GM23338 (cell line): Measurements from ENCODE around the gene AFAP1. TPM values are rescaled to one million over a fixed set of nuclear protein-coding genes. Genes with fewer than 3 reads are reported as not detected.

Experiments used
- ATAC-seq: fragments of 200-7000 bp; cut with Tn5 transposase; 3 replicates; pipeline ENCODE4 v1.9.1; 2020
- DNase-seq: peaks from one replicate; pipeline ENCODE4 v3.0.0-alpha.2; 2015; ENCODE audit warnings: low spot score
- H2AFZ ChIP-seq: fragments of 200-600 bp; sonication (generic); 2 replicates; pipeline ENCODE4 v1.8.0; 2016; ENCODE audit warnings: antibody characterized with exemption, mild to moderate bottlenecking, moderate library complexity
- H3F3A ChIP-seq: fragments of 200-600 bp; sonication (generic); replicated peaks from 2 replicates; pipeline ENCODE4 v1.8.0; 2017; ENCODE audit warnings: antibody characterized with exemption, mixed run types, low read depth
- H3K27ac ChIP-seq: fragments of 200-600 bp; sonication (generic); 2 replicates; pipeline ENCODE4 v1.6.1; 2016; ENCODE audit warnings: low read depth
- H3K27me3 ChIP-seq: fragments of 200-600 bp; sonication (generic); 2 replicates; pipeline ENCODE4 v1.8.0; 2016; ENCODE audit warnings: mild to moderate bottlenecking, mixed run types, moderate library complexity; ENCODE audit not compliant: insufficient read depth
- H3K36me3 ChIP-seq: fragments of 200-600 bp; sonication (generic); 2 replicates; pipeline ENCODE4 v1.8.0; 2016; ENCODE audit warnings: mild to moderate bottlenecking; ENCODE audit not compliant: insufficient read depth
- H3K4me1 ChIP-seq: fragments of 200-600 bp; sonication (generic); 2 replicates; pipeline ENCODE4 v1.8.0; 2016; ENCODE audit warnings: mild to moderate bottlenecking, moderate library complexity; ENCODE audit not compliant: insufficient read depth
- H3K4me2 ChIP-seq: fragments of 200-600 bp; sonication (generic); 2 replicates; pipeline ENCODE4 v1.7.1; 2017; ENCODE audit warnings: mixed run types
- H3K4me3 ChIP-seq: fragments of 200-600 bp; sonication (generic); 2 replicates; pipeline ENCODE4 v1.6.1; 2016; ENCODE audit warnings: mixed run types
- H3K79me2 ChIP-seq: fragments of 200-600 bp; sonication (generic); replicated peaks from 2 replicates; pipeline ENCODE4 v1.8.0; 2017; ENCODE audit warnings: mild to moderate bottlenecking; ENCODE audit not compliant: insufficient read depth
- H3K9me2 ChIP-seq: fragments of 200-600 bp; sonication (generic); 2 replicates; pipeline ENCODE4 v1.8.0; 2017; ENCODE audit not compliant: insufficient read depth
- H4K20me1 ChIP-seq: fragments of 200-600 bp; sonication (generic); replicated peaks from 2 replicates; pipeline ENCODE4 v1.8.0; 2017; ENCODE audit warnings: mild to moderate bottlenecking; ENCODE audit not compliant: insufficient read depth
- H3K27ac Mint-ChIP-seq: 2 replicates; pipeline ENCODE4 v1.8.0; 2020; ENCODE audit warnings: inconsistent platforms, mild to moderate bottlenecking, moderate library complexity, mixed read lengths
- H3K27me3 Mint-ChIP-seq: 3 replicates; pipeline ENCODE4 v1.8.0; 2022; ENCODE audit warnings: low read depth, mild to moderate bottlenecking, moderate library complexity, mixed read lengths, inconsistent platforms; ENCODE audit not compliant: insufficient read depth, poor library complexity
- H3K36me3 Mint-ChIP-seq: 3 replicates; pipeline ENCODE4 v1.8.0; 2021; ENCODE audit warnings: low read depth, mild to moderate bottlenecking, inconsistent platforms, moderate library complexity, mixed read lengths
- H3K4me1 Mint-ChIP-seq: 3 replicates; pipeline ENCODE4 v1.8.0; 2020; ENCODE audit warnings: mild to moderate bottlenecking, inconsistent platforms, mixed read lengths
- H3K4me3 Mint-ChIP-seq: 3 replicates; pipeline ENCODE4 v1.8.0; 2021; ENCODE audit warnings: moderate library complexity, mild to moderate bottlenecking, inconsistent platforms, mixed read lengths
- H3K9me3 Mint-ChIP-seq: 3 replicates; pipeline ENCODE4 v1.8.0; 2020; ENCODE audit warnings: moderate library complexity, mild to moderate bottlenecking, inconsistent platforms, mixed read lengths
- CREB1 ChIP-seq: fragments of 250-450 bp; sonication (Bioruptor Pico); IDR thresholded peaks from 2 replicates; pipeline ENCODE4 v1.5.0; 2020; ENCODE audit warnings: low read depth, mild to moderate bottlenecking, moderate library complexity
- EZH2 ChIP-seq: fragments of 200-600 bp; sonication (generic); IDR thresholded peaks from one replicate; pipeline ENCODE4 v1.8.0; 2017; ENCODE audit warnings: antibody characterized with exemption, mild to moderate bottlenecking, low read depth; ENCODE audit not compliant: unreplicated experiment
- EZH2phosphoT487 ChIP-seq: fragments of 200-600 bp; sonication (generic); IDR thresholded peaks from one replicate; pipeline ENCODE4 v1.8.1; 2018; ENCODE audit warnings: antibody characterized with exemption; ENCODE audit not compliant: unreplicated experiment
- JUNB ChIP-seq: IDR thresholded peaks from one replicate; pipeline ENCODE4 v1.6.1; 2016; ENCODE audit warnings: antibody characterized with exemption; ENCODE audit not compliant: unreplicated experiment
- NANOG ChIP-seq: IDR thresholded peaks from 2 replicates; pipeline ENCODE4 v1.6.1; 2016; ENCODE audit warnings: antibody characterized with exemption, borderline replicate concordance
- STAT1 ChIP-seq: IDR thresholded peaks from one replicate; pipeline ENCODE4 v1.6.1; 2016; ENCODE audit warnings: antibody characterized with exemption; ENCODE audit not compliant: unreplicated experiment
- ZNF331 ChIP-seq: fragments of 250-450 bp; sonication (Bioruptor Pico); IDR thresholded peaks from 2 replicates; pipeline ENCODE4 v1.5.0; 2020; ENCODE audit warnings: low read depth, mild to moderate bottlenecking, moderate library complexity
- polyA plus RNA-seq: library from polyadenylated mRNA; unstranded; fragments of >200 nt; fragmentation: Nextera tagmentation; extraction: Ambion mirVana; gene quantifications from 2 replicates; pipeline ENCODE4 v1.2.1, GENCODE V29; 2016
- total RNA-seq: library from RNA; depleted of rRNA; stranded (reverse); fragments of >200 nt; shearing (Covaris generic); gene quantifications from 2 replicates; pipeline ENCODE4 v1.2.3, GENCODE V29; 2014
- TF ChIP-seq, protein P1 (sequence below): IDR thresholded peaks from one replicate; pipeline ENCODE4 v1.6.1; 2018; ENCODE audit warnings: antibody characterized with exemption; ENCODE audit not compliant: unreplicated experiment
- TF ChIP-seq, protein P2 (sequence below): IDR thresholded peaks from 2 replicates; pipeline ENCODE4 v1.6.1; 2016; ENCODE audit warnings: antibody characterized with exemption
- TF ChIP-seq, protein P3 (sequence below): fragments of 250-450 bp; sonication (Bioruptor Pico); IDR thresholded peaks from 2 replicates; pipeline ENCODE4 v1.5.0; 2020; ENCODE audit warnings: mild to moderate bottlenecking, moderate library complexity
- TF ChIP-seq, protein P4 (sequence below), 2 experiments: fragments of 200-600 bp in 1 of 2; sonication (generic) in 1 of 2; conservative IDR thresholded peaks; 2 replicates each; pipeline versions ENCODE4 v1.5.1 to v1.6.1; 2016 to 2017; ENCODE audit warnings: antibody characterized with exemption in 2 of 2, low read depth in 2 of 2, mild to moderate bottlenecking in 2 of 2, moderate library complexity in 1 of 2

AFAP1 gene
- total and polyA plus RNA-seq, 2 experiments from 2014 or later: 6.5 to 21.5 TPM

- H3K4me1 ChIP-seq: peaks cover 46% of the 10 kb centered on the region
- H3K36me3 ChIP-seq: no peaks in the 10 kb centered on the region
- no peak overlapping the region for H3K4me2 ChIP-seq
- Mint-ChIP-seq H3K9me3 (no peaks in the 10 kb centered on the region), H3K27ac (no peak overlapping the region), H3K27me3 (peaks cover 2% of the 10 kb centered on the region), H3K4me1 (peaks cover 61% of the 10 kb centered on the region), H3K36me3 (no peaks in the 10 kb centered on the region; the same call in 2 of the 3 replicates), H3K4me3 (no peak overlapping the region)
- peaks cover 79% of the 10 kb centered on the region for H3K79me2 ChIP-seq
- DNase-seq (no peak), ATAC-seq (no peak)
- H2AFZ ChIP-seq: no peak overlapping the region
- TF ChIP-seq, protein P1, sequence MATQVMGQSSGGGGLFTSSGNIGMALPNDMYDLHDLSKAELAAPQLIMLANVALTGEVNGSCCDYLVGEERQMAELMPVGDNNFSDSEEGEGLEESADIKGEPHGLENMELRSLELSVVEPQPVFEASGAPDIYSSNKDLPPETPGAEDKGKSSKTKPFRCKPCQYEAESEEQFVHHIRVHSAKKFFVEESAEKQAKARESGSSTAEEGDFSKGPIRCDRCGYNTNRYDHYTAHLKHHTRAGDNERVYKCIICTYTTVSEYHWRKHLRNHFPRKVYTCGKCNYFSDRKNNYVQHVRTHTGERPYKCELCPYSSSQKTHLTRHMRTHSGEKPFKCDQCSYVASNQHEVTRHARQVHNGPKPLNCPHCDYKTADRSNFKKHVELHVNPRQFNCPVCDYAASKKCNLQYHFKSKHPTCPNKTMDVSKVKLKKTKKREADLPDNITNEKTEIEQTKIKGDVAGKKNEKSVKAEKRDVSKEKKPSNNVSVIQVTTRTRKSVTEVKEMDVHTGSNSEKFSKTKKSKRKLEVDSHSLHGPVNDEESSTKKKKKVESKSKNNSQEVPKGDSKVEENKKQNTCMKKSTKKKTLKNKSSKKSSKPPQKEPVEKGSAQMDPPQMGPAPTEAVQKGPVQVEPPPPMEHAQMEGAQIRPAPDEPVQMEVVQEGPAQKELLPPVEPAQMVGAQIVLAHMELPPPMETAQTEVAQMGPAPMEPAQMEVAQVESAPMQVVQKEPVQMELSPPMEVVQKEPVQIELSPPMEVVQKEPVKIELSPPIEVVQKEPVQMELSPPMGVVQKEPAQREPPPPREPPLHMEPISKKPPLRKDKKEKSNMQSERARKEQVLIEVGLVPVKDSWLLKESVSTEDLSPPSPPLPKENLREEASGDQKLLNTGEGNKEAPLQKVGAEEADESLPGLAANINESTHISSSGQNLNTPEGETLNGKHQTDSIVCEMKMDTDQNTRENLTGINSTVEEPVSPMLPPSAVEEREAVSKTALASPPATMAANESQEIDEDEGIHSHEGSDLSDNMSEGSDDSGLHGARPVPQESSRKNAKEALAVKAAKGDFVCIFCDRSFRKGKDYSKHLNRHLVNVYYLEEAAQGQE: no peak
- no peak for TF ChIP-seq EZH2phosphoT487
- TF ChIP-seq ZNF331 (CRISPR knock-in tag): no peak
- TF ChIP-seq NANOG: no peak
- no peak for TF ChIP-seq EZH2
- TF ChIP-seq, protein P2, sequence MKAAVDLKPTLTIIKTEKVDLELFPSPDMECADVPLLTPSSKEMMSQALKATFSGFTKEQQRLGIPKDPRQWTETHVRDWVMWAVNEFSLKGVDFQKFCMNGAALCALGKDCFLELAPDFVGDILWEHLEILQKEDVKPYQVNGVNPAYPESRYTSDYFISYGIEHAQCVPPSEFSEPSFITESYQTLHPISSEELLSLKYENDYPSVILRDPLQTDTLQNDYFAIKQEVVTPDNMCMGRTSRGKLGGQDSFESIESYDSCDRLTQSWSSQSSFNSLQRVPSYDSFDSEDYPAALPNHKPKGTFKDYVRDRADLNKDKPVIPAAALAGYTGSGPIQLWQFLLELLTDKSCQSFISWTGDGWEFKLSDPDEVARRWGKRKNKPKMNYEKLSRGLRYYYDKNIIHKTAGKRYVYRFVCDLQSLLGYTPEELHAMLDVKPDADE: no peak
- TF ChIP-seq CREB1: no peak
- TF ChIP-seq, protein P3, sequence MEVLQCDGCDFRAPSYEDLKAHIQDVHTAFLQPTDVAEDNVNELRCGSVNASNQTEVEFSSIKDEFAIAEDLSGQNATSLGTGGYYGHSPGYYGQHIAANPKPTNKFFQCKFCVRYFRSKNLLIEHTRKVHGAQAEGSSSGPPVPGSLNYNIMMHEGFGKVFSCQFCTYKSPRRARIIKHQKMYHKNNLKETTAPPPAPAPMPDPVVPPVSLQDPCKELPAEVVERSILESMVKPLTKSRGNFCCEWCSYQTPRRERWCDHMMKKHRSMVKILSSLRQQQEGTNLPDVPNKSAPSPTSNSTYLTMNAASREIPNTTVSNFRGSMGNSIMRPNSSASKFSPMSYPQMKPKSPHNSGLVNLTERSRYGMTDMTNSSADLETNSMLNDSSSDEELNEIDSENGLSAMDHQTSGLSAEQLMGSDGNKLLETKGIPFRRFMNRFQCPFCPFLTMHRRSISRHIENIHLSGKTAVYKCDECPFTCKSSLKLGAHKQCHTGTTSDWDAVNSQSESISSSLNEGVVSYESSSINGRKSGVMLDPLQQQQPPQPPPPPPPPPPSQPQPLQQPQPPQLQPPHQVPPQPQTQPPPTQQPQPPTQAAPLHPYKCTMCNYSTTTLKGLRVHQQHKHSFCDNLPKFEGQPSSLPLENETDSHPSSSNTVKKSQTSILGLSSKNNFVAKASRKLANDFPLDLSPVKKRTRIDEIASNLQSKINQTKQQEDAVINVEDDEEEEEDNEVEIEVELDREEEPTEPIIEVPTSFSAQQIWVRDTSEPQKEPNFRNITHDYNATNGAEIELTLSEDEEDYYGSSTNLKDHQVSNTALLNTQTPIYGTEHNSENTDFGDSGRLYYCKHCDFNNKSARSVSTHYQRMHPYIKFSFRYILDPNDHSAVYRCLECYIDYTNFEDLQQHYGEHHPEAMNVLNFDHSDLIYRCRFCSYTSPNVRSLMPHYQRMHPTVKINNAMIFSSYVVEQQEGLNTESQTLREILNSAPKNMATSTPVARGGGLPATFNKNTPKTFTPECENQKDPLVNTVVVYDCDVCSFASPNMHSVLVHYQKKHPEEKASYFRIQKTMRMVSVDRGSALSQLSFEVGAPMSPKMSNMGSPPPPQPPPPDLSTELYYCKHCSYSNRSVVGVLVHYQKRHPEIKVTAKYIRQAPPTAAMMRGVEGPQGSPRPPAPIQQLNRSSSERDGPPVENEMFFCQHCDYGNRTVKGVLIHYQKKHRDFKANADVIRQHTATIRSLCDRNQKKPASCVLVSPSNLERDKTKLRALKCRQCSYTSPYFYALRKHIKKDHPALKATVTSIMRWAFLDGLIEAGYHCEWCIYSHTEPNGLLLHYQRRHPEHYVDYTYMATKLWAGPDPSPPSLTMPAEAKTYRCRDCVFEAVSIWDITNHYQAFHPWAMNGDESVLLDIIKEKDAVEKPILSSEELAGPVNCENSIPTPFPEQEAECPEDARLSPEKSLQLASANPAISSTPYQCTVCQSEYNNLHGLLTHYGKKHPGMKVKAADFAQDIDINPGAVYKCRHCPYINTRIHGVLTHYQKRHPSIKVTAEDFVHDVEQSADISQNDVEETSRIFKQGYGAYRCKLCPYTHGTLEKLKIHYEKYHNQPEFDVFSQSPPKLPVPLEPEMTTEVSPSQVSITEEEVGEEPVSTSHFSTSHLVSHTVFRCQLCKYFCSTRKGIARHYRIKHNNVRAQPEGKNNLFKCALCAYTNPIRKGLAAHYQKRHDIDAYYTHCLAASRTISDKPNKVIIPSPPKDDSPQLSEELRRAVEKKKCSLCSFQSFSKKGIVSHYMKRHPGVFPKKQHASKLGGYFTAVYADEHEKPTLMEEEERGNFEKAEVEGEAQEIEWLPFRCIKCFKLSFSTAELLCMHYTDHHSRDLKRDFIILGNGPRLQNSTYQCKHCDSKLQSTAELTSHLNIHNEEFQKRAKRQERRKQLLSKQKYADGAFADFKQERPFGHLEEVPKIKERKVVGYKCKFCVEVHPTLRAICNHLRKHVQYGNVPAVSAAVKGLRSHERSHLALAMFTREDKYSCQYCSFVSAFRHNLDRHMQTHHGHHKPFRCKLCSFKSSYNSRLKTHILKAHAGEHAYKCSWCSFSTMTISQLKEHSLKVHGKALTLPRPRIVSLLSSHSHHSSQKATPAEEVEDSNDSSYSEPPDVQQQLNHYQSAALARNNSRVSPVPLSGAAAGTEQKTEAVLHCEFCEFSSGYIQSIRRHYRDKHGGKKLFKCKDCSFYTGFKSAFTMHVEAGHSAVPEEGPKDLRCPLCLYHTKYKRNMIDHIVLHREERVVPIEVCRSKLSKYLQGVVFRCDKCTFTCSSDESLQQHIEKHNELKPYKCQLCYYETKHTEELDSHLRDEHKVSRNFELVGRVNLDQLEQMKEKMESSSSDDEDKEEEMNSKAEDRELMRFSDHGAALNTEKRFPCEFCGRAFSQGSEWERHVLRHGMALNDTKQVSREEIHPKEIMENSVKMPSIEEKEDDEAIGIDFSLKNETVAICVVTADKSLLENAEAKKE (CRISPR knock-in tag): no peak
- TF ChIP-seq JUNB: no peak
- TF ChIP-seq STAT1: no peak
- TF ChIP-seq, protein P4, sequence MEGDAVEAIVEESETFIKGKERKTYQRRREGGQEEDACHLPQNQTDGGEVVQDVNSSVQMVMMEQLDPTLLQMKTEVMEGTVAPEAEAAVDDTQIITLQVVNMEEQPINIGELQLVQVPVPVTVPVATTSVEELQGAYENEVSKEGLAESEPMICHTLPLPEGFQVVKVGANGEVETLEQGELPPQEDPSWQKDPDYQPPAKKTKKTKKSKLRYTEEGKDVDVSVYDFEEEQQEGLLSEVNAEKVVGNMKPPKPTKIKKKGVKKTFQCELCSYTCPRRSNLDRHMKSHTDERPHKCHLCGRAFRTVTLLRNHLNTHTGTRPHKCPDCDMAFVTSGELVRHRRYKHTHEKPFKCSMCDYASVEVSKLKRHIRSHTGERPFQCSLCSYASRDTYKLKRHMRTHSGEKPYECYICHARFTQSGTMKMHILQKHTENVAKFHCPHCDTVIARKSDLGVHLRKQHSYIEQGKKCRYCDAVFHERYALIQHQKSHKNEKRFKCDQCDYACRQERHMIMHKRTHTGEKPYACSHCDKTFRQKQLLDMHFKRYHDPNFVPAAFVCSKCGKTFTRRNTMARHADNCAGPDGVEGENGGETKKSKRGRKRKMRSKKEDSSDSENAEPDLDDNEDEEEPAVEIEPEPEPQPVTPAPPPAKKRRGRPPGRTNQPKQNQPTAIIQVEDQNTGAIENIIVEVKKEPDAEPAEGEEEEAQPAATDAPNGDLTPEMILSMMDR (conservative IDR thresholded peaks at IDR 0.05; ENCODE audit: low read depth in 2 of 2): no peak
- peaks cover 7% of the 10 kb centered on the region; the same call in 1 of the 2 replicates for H3F3A ChIP-seq
- H3K27me3 ChIP-seq: no peaks in the 10 kb centered on the region
- no peak overlapping the region for H3K4me3 ChIP-seq
- H4K20me1 ChIP-seq: no peaks in the 10 kb centered on the region; the same call in none of the 2 replicates
- H3K9me2 ChIP-seq: no peaks in the 10 kb centered on the region
- no peak overlapping the region for H3K27ac ChIP-seq
Measured at GRCh38 chr4:7897811-7898210, 41.9 kb downstream of the AFAP1 start.
